RKO (cell line): ENCODE measurements around the gene ACAP2.
A peak's percentile ranks its signal among the peaks of the same experiment; 100 is the strongest.
"Not testable (repeated sequence)": the region's sequence is repeated elsewhere in the genome, so short reads cannot be mapped to it uniquely, and the experiment has no call there.

Experiments used
- DNase-seq: peaks from one replicate; pipeline ENCODE4 v3.0.0-alpha.2; 2016; ENCODE audit warnings: low spot score

Gene ACAP2

DNA sequence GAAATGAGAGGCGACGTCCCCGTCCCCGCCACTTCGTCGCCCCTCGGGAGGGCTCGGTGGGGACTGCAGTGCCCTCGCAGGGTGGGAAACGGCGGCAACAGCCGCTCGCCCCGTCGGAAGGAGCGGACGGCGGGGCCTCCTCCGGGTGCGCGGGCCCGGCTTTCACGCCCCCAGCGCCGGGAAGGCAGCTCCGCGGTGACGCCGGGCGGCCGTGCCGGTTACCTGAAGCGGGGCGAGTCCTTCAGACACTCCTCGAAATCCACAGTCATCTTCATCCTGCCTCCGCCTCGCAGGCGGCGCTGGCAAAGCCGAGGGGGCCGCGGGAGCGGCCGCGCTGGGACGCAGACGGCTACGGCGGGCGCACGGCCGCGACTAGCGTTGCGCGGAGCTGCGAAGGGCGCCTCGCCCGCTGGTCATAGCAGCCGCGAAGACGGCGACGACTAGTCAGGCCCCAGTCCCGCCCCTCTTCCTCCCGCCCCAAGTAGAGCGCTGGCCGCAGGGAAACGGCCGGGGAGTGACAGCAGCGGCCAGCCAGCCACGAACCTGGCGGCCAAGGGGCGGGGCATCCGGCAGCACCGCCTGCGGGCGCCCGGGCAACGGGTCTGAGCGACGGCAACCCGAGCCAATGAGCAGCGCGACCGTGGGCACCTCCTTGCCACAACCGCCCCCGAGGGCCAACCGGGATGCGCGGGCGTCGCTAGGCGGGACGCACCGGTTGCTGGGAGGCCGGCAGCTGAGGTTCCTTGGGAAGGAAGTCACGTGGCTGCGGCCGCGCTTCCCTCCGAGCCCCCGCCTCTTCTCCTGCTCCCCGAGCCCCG, at the start of gene ACAP2:
Gene ACAP2, minus strand, starts transcription at position 448 of the 818 bp plus-strand sequence. Its CDS starts 173 bp downstream, at position 275.
- peak; percentile 99 for DNase-seq

- DNase-seq = no peak
These were observed 32.8 kb upstream of the ACAP2 start for GRCh38 chr3:195475614-195476013.

GRCh38 chr3:195475116-195475515, 32.3 kb upstream of the ACAP2 start:
- DNase-seq = not testable (repeated sequence)

- no peak for DNase-seq
These were observed 26.0 kb upstream of the ACAP2 start for GRCh38 chr3:195468841-195469240.

- no peak for DNase-seq
These were observed 25.6 kb upstream of the ACAP2 start for GRCh38 chr3:195468391-195468776.

- no peak for DNase-seq
These were observed 25.0 kb upstream of the ACAP2 start for GRCh38 chr3:195467641-195468390.

- DNase-seq = no peak
These were observed 23.4 kb upstream of the ACAP2 start for GRCh38 chr3:195466251-195466650.

DNA sequence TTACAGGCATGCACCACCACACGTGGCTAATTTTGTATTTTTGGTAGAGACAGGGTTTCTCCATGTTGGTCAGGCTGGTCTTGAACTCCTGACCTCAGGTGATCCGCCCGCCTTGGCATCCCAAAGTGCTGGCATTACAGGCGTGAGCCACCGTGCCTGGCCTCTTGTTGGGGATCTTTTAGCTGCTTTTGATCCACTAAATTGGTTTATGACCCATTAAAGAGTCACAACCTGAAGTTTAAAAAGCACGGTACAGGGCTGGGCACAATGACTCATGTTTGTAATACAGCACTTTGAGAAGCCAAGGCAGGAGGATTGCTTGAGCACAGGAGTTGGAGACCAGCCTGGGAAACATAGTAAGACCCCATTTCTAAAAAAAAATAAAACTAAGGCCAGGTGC, 20.1 kb upstream of the ACAP2 start:
- DNase-seq = not testable (repeated sequence)

- no peak for DNase-seq
These were observed 19.4 kb upstream of the ACAP2 start for GRCh38 chr3:195462308-195462610.

DNA sequence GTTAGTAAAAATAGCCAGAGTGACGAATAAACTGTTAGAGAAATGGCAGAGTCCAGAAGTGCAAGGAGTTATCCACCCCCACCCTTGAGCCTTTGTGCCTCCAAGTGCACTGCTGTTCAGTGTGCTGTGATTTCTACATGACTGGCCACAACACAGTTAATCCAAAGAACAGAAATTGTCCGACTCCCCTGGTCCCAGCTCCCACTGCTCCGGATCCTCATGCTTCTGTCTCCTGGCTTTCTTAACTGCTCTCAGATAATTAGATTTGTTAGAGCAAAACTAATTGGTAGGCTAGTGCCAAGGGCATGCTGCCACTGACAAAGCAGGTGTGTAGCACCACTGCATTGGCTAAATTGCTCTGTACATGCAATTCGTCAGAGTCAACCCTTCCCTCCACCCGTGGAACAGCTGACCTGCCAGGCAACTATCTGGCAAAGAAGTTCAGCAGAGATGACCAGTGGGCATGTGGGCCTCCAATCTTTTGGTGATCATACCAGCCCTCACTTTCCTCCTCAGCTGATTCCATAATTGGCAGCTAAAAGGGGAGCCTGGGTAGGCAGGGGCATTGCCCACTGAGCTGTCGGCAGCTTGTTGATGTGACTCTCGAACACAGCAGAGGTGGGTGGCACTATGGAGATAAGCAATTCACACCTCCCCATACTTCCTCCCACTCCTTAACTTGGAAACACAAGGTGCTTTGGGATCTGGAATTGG, 18.9 kb upstream of the ACAP2 start:
- no peak for DNase-seq

DNA sequence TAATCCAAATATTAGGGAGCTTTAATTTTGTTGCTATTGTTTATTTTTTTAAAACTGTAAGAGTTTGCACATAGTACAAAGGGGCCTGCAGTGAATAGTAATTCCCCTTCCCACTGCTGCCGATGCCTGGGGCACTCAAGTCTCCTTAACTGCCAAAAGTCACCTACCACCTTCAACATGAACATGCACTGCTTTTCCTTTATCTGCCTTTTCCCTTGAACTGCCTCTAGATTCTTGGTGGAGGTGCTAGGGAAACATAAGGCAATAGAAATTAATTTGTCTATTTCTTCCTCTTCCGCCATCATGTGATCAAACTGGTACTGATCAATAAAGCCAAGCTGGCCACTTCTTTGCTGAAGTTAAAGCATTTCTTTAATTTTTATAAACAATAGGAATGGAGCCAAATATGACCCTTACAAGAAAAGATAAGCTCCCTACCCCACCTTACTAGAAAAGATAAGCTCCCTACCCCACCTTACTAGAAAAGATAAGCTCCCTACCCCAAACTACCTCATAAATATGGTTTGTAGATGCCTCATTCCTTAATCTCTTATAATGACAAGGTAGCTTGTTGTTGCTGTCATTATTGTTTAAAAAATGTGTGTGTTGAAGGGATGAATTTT, 17.4 kb upstream of the ACAP2 start:
- DNase-seq = no peak

DNA sequence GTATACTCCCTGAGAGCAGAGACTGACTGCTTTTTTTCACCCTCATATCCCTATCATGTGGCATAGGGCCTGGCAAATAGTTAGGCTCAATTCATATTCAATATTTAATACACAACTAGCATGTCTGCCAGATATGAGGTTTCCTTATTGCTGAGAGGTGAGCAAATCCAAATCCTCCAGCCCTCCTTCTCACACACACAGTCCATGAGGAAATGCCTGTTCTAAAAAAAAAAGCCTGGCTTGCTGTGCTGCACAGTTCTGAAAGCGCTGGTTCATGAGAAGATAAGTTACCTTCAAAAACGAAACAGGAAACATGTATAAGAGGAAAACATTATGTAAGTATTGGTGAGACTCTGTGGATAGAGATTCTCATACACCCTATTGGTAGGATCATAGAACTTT, 15.5 kb upstream of the ACAP2 start:
- no peak for DNase-seq

DNA sequence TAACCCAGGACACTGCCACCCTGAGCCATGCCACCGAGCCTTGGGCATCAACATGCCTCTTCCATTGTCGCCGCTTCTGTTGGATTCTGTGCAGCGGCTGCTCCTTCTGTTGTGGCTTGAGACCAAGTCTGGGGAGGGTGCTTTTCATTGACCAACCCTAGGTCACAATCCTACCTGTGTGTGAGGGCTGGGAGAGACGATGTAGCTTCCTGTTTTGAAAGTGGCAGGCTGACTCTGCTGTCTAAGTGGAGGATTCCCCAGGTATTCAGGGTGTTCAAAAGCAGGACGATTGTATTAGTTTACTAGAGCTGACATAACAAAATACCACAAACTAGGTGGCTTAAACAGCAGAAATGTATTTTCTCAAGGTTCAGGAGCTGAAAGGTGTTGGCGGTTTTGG, 13.0 kb upstream of the ACAP2 start:
- DNase-seq = no peak

DNA sequence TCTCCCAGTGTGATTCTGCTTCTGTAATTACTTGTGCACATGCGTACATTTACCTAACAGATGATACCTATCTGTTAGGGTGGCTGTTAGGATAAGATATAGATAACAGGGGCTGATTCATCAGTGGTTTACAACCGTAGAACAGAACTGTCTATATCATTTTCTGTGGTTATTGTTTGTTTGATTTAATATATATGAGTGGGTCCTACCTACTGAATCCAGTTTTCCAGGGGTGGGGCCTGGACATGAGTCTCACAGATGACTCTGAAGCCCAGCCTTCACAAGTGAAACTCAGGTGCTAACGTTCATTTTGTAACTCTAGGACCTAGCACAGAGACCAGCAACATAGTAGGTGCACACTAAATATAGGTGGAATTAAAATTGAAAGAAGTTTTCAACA, 10.4 kb upstream of the ACAP2 start:
- DNase-seq = no peak

GRCh38 chr3:195451373-195452015, 8.7 kb upstream of the ACAP2 start:
- DNase-seq = no peak

DNA sequence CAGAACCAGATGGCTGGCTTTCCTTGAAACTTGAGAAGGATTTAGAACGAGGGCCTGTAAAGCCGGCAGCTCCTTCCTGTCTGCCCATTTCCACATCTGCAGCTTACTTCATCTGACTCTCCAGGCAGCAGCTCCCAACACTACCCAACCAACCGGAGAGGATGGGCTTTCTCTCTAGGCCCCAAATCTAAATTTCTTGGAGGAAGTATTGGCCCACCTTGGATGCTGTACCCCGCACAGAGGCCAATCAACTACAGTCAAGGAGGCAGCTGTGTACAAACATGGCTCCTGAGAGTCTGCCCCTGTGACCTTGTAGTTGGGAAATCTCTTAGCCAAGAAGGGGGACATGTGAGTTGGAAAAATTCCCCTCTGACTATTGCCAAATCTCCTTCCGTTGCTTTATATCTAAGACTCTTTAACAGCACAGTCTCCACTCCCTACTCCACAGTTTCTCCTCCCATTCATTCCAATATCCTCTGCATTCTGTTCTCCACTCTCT, 8.0 kb upstream of the ACAP2 start:
- DNase-seq = no peak

DNA sequence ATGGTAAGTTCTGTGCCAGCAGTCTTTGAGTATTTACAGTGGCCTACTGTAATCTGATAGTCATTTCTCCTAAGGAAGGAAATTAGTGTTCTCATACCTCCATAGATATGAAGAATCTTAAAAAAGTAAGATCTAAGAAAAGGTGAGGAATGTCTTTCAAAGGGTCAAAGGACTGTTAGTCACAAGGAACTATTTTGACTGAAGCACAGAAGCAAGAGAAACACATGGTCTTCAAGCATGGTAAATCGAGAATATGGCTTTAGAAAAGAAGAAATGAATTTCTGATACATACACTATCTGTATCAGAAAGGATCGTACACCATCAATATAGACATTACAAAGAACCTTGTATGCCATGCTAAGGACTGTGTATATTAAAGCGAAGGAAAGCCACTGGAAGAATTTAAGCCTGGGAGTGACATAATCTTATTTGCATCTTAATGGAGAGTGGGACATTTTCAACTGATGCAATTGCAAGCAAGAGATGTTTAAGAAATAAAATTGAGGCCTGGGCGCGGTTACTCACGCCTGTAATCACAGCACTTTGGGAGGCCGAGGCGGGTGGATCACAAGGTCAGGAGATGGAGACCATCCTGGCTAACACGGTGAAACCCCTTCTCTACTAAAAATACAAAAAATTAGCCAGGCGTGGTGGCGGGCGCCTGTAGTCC, 5.5 kb upstream of the ACAP2 start:
- no peak for DNase-seq

DNA sequence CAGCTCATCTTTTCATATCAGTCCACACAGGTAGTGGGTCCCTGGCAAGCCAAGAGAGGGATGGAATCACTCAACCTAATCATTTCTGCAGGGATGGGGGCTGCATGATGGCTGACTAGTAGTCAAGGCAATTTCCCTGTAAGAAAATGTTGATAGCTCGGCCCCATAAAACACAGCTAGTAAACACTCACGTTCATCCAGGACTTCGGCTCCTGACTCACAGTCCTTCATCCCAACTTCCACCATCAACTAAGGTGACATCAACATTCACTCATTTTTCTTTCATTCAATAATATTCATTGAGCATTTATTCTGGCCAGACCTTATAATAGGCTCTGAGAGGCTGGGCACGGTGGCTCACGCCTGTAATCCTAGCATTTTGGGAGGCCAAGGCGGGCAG, 4.4 kb upstream of the ACAP2 start:
- no peak for DNase-seq

- DNase-seq = no peak
These were observed 3.5 kb upstream of the ACAP2 start for GRCh38 chr3:195446359-195446758.

- no peak for DNase-seq
These were observed 3.1 kb upstream of the ACAP2 start for GRCh38 chr3:195445885-195446284.

- no peak for DNase-seq
These were observed 670 bp upstream of the ACAP2 start for GRCh38 chr3:195443391-195443989.
